DLD1 (cell line): Measurements from ENCODE around the gene NXN.
"Not testable (repeated sequence)": the region's sequence is repeated elsewhere in the genome, so short reads cannot be mapped to it uniquely, and the experiment has no call there.

Experiments
- in situ Hi-C: cut with HindIII; loops from 2 replicates; pipeline ENCODE4 v1.10.0; 2017; ENCODE audit warnings: low sequenced_read_pairs

Gene NXN

DNA sequence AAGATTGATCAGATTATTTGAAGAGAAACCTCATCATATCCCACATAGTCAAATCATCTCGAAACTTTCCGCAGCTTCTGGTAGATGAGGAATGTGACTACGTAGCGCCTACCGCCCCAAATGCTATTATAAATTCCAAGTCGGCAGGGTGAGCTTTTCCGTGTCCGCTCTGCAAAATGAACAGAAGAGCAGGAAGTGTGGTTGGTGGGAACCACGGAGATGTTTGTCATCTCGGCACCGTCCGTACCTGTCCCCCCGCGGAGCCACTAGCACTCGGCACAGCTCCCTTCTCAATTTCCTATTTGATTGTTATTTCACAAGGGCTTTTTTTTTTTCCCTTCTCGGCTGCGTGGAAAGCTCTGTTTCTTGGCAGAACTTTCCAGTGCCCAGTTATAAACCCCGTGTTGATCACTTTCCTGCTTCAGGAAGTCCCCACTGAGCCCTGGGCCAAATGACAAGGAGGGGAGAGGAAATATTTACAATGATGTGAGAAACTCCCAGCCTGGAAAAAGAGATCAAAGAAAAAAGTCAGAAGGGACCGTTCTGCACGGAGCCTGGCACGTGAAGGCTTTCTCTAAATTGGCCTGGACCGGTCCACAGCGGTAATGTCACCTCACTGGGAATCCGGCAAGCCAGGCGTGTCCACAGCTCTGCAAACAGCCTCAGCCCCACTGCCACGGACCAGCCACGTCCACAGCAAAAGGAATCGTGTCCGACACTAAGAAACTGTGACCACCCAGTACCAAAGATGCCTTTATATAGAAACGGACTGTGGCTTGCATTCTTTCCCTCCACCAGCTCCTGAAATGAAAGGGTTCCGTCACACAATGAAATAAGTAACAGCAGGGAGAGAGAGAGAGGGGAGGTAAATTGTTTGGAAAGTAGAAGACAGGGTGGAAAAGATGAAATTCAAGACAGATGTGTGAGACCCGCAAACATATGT, 132.4 kb downstream of the NXN start:
- in situ Hi-C loops = no loop called here

DNA sequence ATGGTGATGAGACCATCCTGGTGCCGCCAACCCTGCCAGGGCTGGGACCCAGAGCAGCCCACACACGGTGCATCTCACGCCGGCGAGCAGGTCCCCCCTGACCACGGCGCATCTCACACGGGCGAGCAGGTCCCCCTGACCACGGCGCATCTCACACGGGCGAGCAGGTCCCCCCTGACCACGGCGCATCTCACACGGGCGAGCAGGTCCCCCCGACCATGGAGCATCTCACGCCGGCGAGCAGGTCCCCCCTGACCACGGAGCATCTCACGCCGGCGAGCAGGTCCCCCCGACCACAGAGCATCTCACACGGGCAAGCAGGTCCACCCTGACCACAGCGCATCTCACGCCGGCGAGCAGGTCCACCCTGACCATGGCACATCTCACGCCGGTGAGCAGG, 138.3 kb downstream of the NXN start:
- in situ Hi-C loops = no loop called here

DNA sequence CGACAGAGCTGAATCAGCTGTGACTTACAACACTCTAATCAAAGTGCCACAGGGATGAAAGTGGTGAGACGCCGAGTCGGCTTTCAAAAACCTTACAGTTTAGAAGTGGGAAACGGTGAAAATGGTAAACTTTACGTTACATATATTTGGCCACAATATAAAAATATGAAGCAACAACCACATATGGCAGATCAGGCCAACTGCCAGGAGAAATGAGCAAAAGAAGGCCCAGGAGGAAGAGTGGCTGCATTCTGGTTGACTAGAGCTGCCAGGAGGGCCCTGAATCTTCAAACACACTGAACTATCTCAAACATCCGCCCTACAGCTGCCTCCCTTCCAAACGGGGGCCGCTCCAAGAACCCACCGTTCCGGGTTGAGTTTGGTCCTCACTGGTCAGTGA, 141.1 kb downstream of the NXN start:
- in situ Hi-C loops = no loop called here

DNA sequence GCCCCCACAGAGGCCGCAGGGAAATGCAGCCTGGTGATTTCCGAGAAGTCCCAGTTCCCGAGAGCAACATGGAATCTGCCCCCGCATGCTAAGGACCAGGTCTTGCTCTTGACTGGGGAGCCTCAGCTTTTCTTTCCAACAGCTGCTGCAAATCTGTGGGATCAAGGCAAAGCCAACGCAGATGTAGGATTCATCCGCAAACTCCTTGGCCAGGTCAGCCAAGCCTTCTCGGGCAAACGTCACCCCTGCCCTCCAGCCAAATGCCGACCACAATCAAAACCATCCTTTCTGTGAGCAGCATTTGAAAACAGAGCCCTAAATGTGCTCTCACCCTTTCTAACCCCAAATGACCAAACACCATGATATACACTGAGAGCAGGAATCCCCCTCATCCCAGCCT, 143.4 kb downstream of the NXN start:
- in situ Hi-C loops = no loop called here

DNA sequence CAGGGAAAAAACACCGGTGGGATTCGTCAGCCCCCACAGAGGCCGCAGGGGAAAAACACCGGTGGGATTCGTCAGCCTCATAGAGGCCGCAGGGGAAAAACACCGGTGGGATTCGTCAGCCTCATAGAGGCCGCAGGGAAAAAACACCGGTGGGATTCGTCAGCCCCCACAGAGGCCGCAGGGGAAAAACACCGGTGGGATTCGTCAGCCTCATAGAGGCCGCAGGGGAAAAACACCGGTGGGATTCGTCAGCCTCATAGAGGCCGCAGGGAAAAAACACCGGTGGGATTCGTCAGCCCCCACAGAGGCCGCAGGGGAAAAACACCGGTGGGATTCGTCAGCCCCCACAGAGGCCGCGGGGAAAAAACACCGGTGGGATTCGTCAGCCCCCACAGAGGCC, 143.9 kb downstream of the NXN start:
- in situ Hi-C loops = not testable (repeated sequence)

DNA sequence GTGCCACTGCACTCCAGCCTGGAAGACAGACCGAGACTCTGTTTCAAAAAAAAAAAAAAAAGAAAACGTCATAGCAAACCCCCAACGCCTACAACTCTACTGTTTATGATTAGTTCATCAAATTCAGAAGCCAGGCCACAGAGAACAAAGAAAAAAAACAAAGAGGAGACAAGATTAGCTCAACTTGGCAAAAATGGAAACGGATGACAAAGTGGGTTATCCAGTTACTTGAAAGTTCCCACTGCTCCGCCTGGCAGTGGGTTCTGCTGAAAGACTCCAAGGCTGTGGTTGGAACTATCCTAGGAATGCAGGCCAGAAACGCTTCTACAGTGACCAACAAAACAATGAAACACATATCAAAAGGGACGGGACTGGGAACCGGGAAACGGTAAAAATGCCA, 144.3 kb downstream of the NXN start:
- in situ Hi-C loops = no loop called here

DNA sequence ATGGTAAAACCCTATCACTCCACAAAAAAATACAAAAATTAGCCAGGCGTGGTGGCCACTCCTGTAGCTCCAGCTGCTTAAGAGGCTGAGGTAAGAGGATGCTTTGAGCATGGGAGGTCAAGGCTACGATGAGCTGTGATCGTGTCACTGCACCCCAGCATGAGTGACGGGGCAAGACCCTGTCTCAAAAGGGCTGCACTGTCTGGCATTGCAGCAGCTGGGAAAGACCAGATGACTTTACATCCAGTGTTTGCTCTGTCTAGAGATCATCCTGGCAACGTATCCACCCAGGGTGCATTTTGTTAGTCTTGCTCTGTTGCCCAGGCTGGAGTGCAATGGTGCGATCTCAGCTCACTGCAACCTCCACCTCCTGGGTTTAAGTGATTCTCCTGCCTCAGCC, 145.4 kb downstream of the NXN start:
- in situ Hi-C loops = no loop called here

DNA sequence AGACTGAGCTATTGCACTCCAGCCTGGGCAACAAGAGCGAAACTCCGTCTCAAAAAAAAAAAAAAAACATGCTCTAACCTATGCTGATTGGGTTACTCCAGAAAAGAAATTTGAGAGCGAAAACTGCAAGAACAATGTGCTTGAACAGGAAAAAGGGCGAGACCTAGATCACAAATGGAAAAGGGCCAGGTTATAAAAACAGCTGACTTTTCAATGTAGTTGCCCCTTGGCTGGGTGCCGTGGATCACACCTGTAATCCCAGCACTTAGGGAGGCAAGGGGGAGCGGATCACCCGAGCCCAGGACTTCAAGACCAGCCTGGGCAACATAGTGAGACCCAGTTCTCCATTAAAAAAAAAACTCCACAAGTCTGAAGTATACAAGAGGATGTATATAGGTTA, 148.6 kb downstream of the NXN start:
- in situ Hi-C loops = no loop called here

DNA sequence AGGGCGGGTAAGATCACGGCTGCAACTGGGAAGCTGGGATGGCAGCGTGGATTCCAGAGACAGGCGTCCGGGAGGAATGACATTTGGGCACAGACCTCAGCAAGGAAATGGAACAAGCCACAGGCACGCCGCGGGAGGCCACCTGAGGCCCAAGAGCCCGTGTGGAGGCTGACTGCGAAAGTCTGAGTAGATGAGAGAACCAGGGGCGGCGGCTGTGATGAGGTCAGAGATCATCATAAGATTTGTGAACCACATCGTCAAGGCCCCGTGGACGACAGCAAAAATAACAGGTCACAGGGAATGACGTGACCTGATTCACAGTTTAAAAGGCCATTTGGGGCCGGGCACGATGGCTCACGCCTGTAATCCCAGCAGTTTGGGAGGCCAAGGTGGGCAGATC, 149.2 kb downstream of the NXN start:
- in situ Hi-C loops = no loop called here

DNA sequence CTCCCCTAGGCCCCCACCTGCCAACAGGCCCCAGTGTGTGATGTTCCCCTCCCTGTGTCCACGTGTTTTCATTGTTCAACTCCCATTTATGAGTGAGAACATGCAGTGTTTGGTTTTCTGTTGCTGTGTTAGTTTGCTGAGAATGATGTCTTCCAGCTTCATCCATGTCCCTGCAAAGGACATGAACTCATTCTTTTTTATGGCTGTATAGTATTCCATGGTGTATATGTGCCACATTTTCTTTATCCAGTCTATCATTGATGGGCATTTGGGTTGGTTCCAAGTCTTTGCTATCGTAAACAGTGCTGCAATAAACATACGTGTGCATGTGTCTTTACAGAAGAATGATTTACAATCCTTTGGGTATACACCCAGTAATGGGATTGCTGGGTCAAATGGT, 150.0 kb downstream of the NXN start:
- in situ Hi-C loops = not testable (repeated sequence)

DNA sequence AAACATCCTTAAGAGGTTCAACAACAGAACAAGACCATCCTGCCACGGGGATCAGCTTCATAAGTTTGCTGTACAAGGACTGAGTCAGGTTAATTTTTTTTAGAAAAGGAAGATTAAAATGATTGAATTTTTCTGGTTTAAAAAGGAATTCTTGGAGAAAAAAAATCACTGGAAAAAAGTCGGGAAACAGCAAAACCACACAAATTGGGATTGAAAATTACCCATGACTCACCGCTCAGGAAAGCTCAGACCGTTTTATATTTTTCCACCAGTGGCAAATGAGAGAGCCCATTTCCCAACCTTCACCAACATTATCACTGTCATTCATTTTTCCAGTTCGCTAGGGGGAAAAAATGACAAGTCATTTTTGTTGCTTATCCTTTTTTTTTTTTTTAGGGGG, 150.8 kb downstream of the NXN start:
- in situ Hi-C loops = no loop called here

DNA sequence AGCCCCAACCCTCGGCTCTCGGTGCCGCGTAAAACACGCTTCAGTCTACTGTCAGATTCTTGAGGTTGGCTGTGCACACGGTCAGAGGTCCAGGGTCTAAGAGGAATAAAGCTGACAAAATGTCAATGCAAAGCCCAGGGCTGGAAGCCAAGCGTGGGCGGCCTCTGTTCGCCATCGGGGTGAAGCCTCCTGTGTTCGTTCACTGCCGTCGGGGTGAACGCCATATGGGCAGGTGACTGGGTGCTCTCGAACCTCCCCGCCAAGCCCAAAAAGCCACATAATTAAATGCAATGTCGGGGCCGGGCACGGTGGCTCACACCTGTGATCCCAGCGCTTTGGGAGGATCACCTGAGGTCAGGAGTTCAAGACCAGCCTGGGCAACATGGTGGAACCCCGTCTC, 152.8 kb downstream of the NXN start:
- in situ Hi-C loops = no loop called here

DNA sequence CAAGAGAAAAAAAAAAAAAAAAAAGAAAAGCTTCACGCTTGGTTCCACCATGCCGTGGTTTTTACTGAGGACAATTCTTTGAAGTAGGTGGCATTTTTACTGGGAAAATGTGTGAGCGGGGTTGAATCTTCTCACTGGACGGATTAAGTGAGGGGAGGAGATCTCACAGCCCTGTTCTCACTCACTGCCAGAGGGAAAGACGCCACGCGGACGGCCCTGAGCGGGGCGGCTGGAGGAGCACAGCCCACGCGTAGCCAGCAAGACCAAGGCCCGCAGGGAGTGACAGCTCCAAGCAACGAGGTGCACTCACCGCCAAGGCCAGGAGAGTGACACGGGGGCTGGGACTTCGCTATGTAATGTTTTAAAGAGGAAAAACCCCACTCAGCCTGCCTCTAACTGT, 154.4 kb downstream of the NXN start:
- in situ Hi-C loops = no loop called here

DNA sequence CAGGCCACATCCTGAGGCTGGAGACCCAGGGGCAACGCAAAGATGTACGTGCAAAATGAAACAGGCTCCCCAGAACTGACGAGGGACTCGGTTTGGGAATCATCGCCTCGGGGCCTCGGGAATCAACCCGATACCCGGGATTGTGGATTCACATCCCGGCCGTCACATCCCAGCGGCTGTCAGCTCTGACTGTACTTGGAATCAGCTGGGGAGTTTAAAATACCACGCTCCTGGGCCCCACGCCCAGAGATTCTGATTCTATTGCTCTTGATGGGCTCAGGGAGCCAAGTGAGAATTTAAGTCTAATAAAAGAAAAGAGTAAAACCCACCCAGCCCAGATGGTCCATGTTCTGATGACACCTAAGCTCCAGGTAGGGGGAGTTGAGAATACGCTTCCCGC, 155.2 kb downstream of the NXN start:
- in situ Hi-C loops = no loop called here

DNA sequence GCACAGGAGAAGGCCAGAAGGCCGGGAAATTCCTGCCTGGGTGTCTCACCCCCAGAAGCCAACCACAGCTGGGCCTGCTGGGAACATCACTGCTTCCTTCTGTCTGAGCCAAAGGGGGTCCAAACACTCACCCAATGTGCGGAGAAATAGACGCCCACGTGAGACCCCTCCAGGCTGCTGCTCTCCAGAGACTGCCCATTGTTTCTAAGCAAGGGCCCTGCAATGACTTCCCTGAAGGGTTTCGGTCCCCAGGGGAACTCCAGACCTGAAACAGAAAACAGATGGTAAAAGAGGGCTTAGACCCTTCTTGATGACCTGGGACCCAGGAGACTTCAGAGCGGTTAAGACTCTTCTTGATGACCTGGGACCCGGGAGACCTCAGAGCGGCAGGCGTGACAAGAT, 156.1 kb downstream of the NXN start:
- in situ Hi-C loops = no loop called here

DNA sequence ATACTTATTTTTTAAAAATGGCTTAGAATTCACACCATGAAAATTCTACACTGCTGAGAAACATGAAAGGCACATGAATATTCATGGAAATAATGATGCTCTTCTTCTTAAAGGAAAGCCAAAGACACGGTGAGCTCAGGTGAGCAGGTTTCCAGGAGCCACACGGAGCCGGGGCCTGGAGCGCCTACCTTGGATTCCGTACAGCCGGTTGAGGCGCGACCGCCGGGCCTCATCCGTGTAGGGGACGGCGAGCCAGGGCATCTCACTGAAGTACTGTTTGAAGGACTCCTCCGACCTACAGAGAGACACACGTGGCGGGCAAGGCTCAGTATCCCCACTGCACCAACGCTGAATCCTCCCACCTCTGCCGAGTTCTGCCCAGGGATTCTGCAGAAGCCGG, 160.3 kb downstream of the NXN start:
- in situ Hi-C loops = no loop called here

DNA sequence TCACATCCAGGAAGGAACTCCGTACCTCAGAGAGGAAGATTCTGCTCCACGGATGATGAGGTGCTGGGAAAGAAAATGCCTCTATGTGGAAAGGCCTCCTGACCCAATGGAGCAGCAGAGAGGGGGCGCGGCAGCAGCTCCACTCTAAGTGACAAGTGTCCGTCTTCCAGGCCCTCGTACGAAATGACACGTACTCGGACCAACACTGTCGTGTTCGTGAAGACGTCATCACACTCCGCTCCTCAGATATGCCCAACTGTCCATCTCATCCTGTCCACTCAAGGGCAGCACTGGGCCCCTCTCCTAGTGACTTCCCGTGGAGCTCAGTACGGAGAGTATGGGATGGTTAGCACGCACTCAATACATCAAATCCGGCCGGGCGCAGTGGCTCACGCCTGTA, 165.2 kb downstream of the NXN start:
- in situ Hi-C loops = no loop called here

DNA sequence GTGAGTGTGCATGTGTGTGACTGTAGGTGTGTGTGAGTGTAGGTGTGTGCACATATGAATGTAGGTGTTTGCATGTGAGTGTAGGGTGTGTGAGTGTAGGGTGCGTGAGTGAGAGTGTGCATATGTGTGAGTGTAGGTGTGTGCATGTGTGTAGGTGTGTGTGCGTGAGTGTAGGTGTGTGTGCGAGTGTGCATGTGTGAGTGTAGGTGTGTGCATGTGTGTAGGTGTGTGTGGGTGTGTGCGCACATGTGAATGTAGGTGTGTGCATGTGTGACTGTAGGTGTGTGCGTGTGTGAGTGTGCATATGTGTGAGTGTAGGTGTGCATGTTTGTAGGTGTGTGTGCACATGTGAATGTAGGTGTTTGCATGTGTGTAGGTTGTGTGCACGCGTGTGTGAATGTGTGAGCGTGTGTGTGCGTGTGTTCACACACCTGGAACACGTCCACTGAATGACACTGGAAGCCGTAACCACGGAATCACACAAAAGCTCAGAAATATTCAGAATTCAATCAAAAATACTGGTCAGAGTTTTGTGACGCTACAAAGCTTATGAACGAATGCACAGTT, 166.9 kb downstream of the NXN start:
- in situ Hi-C loops = no loop called here

DNA sequence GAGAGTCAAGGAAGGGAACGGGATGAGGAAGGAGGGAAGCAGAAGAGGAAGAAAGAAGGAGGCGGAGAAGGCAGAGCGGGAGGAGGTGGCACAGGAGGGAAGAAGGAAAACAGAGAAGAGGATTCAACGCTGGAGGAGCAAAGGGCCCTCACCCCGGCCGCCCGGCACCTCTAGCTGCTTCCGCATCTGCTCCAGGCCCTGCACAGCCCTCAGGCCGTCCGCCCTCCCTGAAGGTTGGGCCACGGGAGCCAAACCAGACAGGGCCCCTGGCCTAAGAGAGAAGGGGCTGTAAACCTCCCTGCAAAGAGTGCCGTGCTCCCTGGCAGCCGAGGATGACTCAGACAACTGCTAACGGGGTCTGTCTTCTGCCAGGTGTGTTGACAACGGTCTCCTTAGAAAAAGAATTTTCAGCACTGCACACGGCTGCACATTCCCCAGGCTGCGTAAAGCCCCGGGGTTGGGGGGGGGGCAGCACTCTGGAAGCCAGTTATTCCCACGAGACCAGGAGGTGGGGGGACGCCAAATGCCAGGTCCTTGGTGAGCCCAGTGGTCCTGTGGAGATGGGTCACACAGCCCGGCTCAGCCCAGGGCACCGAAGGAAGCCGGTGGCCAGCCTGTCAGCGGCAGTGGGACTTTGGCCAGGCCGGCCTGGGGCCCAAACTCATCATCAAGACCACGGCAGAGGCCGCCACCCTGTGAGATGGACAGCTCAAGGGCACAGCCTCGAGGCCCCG, 168.4 kb downstream of the NXN start:
- in situ Hi-C loops = no loop called here

DNA sequence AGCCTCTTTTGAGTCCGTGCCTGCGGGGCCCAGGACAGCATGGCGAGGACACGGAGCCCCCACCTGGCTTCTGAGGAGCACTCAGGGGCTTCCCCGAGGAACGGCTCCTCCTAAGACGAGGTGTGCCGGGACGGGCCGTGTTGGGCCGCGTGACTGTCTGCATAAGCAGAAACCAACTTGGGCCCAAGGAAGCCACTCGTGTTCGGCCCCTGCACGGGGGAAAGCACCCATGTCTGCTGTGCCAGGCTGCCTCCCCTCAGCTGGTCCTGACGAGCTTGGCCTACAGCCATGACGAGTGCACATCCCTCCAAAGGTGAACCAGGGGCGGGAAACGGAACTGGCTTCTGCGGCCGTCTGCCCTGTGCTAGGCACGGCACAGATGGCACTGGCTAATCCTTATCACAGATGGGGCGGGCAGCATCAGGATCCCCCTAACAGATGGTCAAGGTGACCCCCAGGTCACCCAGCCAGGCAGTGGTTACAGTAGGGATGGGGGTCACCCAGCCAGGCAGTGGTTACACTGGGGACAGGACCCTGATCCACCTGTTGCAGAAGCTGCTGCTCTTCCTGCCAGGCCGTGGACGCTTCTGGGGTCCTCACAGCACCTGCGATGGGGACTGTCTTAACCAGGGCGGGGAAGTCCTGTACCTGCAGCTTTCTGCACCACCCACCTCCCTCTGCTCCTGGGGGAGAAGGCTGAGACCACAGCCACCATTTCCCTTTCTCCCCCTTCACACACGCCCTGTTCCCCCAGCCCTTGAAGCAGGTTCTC, 171.9 kb downstream of the NXN start:
- in situ Hi-C loops = no loop called here
